ENCODE results near the gene MT1A. TPM values are rescaled to one million over a fixed set of nuclear protein-coding genes. Genes with fewer than 3 reads are reported as not detected.

MT1A gene
- total and polyA plus RNA-seq, 9 donors, result 1.3 to 61.0 (median 7.4) TPM; not detected in 1

GRCh38 chr16:56623637-56624036 lies 14.8 kb upstream of the MT1A start:
- no peak overlapping the region for H3K4me3 ChIP-seq
- 89 to 96% (median 96%) methylated on average over 2 of the region's 2 CpGs for WGBS, 3 donors
- no peaks in the 10 kb centered on the region for H3K9me3 ChIP-seq
- intact Hi-C loops (cut with DNase I), result loop anchor here in 1 of 4 donors (10.0 kb wide), 1 partner anchor 51 kb away; no protein-coding TSS in a partner anchor
- H3K27ac ChIP-seq, result no peak overlapping the region
- no peaks in the 10 kb centered on the region for H3K36me3 ChIP-seq
- no peaks in the 10 kb centered on the region for H3K27me3 ChIP-seq
- no peak for TF ChIP-seq EP300 (IDR thresholded peaks at IDR 0.05)
- no peak for TF ChIP-seq CTCF (IDR thresholded peaks at IDR 0.05)
- TF ChIP-seq POLR2A (IDR thresholded peaks at IDR 0.05), result no peak
- H3K4me1 ChIP-seq (ENCODE audit: insufficient read depth), result peaks cover 6% of the 10 kb centered on the region
- DNase-seq, result no peak

GRCh38 chr16:56625140-56625942 lies 13.1 kb upstream of the MT1A start, which contains the start of gene MT1E:
Gene MT1E, plus strand, starts transcription at chr16:56625781. Its CDS starts 71 bp downstream, at chr16:56625852.
- Histone ChIP-seq H3K4me1 (ENCODE audit: insufficient read depth) (peaks cover 6% of the 10 kb centered on the region), H3K4me3 (peak within 1 kb of the TSS; percentile 73), H3K27ac (peak within 1 kb of the TSS; percentile 65 to 79), H3K27me3 (no peaks in the 10 kb centered on the region), H3K36me3 (no peaks in the 10 kb centered on the region), H3K9me3 (no peaks in the 10 kb centered on the region)
- WGBS, 3 donors, result 1 to 2% (median 1%) methylated on average over 51 to 62 of the region's 62 CpGs
- intact Hi-C loops (cut with DNase I), result loop anchor here in 1 of 4 donors (10.0 kb wide), 1 partner anchor 49 kb away; no protein-coding TSS in a partner anchor
- DNase-seq, result peak; percentile 48 to 83 (median 68)
- TF ChIP-seq EP300 (IDR thresholded peaks at IDR 0.05) (peak; percentile 88), CTCF (IDR thresholded peaks at IDR 0.05) (no peak), POLR2A (IDR thresholded peaks at IDR 0.05) (peak; percentile 59)

- 25 to 35% (median 31%) methylated on average over 16 of the region's 16 CpGs for WGBS, 3 donors
- H3K4me3 ChIP-seq, result peak overlapping the region; percentile 73
- H3K27me3 ChIP-seq, result no peaks in the 10 kb centered on the region
- H3K27ac ChIP-seq, result peak overlapping the region; percentile 65 to 79
- no peaks in the 10 kb centered on the region for H3K36me3 ChIP-seq
- TF ChIP-seq CTCF (IDR thresholded peaks at IDR 0.05) (no peak), EP300 (IDR thresholded peaks at IDR 0.05) (no peak), POLR2A (IDR thresholded peaks at IDR 0.05) (no peak)
- intact Hi-C loops (cut with DNase I), result loop anchor here in 2 of 4 donors (2.0 to 10.0 kb wide), 2 partner anchors 17 to 49 kb away; partner anchors contain the start of gene MT2A (in 1 of the 2)
- peak; percentile 71 to 84 (median 77) for DNase-seq
- no peaks in the 10 kb centered on the region for H3K9me3 ChIP-seq
- H3K4me1 ChIP-seq (ENCODE audit: insufficient read depth), result peaks cover 6% of the 10 kb centered on the region
These were observed 12.4 kb upstream of the MT1A start for GRCh38 chr16:56625943-56626654.

- Histone ChIP-seq H3K4me3 (peak overlapping the region; percentile 73), H3K27ac (no peak overlapping the region), H3K27me3 (no peaks in the 10 kb centered on the region), H3K36me3 (no peaks in the 10 kb centered on the region), H3K4me1 (ENCODE audit: insufficient read depth) (peaks cover 6% of the 10 kb centered on the region), H3K9me3 (no peaks in the 10 kb centered on the region)
- peak in 1 of 5 donors; percentile 21 for DNase-seq
- TF ChIP-seq CTCF (IDR thresholded peaks at IDR 0.05), result no peak
- no peak for TF ChIP-seq POLR2A (IDR thresholded peaks at IDR 0.05)
- no peak for TF ChIP-seq EP300 (IDR thresholded peaks at IDR 0.05)
- 72 to 82% (median 73%) methylated on average over 7 of the region's 7 CpGs for WGBS, 3 donors
- intact Hi-C loops (cut with DNase I), result loop anchor here in 2 of 4 donors (2.0 to 10.0 kb wide), 2 partner anchors 18 to 48 kb away; partner anchors contain the start of gene MT2A (in 1 of the 2)
These were observed 11.8 kb upstream of the MT1A start for GRCh38 chr16:56626685-56627084.

Data from ovary (tissue), 9 donors.